GM19397 (cell line): ENCODE measurements around the gene MUSTN1.

Experiments
- ATAC-seq: cut with Tn5 transposase; IDR thresholded peaks from one replicate; pipeline ENCODE4 v1.9.1; 2021; ENCODE audit warnings: mild to moderate bottlenecking, moderate library complexity; ENCODE audit not compliant: unreplicated experiment

The MUSTN1 gene

DNA sequence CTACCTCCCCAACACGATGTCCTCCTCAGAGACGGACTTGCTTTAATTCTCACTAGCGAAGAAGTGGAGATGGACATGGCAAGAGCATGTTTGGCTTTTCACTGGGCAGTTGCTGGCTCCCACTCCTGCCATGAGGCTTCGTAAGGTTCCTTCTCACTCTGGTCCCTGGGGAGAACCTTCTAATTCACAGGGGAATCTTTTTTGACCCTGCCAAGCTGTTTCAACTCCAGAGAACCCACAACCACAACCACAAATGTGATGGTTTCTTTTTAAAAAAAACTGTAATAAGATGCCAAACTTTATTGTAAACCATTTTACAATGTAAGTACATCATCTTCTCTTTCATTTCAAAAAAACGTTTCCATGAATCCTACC lies 1.6 kb upstream of the MUSTN1 start:
- ATAC-seq: no peak

DNA sequence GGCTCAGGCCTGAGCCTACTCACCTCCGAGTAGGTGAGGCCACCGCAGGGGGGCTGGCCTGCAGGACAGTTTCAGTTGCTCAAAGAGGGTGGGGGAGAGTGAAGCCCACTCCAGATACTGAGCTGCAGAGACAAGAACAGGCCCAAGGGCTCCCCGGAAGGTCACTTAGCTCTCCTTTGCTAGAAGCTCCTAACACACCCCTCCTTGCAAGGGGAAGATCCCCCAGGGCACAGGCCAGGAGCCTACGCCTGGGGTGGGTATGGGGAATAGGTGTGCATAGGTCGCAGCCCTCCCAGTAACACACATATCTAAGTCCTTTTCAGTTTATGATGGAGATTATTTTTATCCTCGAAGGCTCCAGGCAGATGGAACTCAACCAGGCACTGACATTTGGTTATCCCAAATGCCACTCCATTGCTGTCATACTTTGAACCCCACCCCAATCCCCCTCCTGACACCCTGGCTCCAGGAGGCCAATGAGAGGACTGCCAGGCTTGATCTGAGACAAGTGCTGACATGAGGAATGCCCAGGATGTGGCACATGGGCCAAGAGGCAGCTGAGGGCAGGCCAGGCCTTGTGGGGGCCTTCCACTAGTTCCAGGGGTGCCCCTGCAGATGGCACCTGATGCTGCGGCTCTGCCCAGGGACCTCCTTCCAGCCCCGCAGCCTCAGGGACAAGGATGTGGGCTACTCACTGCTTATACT lies 1.1 kb upstream of the MUSTN1 start:
- ATAC-seq: no peak

DNA sequence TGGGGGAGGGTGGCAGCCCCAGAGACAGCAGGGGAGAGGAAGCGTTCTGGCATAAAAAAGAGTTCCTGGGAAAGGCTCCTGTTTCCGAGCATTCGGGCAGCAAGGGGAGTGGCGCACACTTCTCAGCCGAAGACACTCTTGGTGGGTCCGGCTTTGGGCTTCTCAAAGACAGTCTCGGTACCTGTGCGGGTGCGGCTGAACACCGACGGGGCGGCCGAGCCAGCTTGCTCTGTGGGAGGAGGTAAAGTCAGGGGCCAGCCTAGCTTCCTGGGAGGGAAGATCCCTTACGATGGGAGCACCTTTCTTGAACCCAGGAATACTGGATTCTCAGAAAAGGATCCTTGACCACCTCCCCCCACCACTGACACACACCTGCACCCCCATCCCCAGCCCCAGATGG lies 1.6 kb downstream of the MUSTN1 start:
- no peak for ATAC-seq

DNA sequence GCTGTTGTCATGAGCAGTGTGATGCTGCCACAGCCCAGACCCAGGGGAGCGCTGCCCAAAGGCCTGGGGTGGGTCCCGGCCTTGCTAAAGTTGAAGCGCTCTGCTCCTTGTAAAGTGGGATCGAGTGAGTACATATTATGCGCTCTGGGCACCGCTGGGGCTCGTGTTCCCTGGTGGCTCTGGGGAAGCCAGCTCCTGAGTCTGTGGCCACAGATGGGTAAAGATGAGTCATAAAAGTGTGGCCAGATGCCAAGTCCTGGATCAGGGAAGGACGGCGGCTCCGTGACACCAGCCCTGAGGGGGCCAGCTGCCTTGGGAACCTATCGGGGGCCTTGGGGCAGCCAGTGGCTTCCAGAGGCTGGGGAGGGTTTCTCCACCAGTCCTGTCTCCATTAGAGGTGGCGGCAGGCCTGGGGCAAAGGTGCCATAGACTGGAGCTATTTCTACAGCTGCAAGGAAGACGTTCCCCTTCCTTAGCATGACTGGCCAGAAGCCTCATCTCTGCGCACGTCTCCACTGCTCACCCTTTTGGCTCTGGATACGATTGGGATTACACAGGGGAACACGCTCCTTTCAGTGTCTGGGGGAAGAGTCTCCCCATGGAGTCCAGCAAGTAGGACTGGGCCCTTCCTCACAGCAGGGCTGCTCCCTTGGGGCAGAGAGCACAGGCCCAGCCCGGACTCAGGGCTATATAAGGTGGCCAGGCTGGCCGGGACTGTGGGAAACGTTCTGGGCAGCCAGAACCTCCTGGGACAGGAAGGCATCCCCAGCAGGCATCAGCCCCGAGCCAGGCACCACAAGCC lies 3.1 kb downstream of the MUSTN1 start:
- no peak for ATAC-seq

DNA sequence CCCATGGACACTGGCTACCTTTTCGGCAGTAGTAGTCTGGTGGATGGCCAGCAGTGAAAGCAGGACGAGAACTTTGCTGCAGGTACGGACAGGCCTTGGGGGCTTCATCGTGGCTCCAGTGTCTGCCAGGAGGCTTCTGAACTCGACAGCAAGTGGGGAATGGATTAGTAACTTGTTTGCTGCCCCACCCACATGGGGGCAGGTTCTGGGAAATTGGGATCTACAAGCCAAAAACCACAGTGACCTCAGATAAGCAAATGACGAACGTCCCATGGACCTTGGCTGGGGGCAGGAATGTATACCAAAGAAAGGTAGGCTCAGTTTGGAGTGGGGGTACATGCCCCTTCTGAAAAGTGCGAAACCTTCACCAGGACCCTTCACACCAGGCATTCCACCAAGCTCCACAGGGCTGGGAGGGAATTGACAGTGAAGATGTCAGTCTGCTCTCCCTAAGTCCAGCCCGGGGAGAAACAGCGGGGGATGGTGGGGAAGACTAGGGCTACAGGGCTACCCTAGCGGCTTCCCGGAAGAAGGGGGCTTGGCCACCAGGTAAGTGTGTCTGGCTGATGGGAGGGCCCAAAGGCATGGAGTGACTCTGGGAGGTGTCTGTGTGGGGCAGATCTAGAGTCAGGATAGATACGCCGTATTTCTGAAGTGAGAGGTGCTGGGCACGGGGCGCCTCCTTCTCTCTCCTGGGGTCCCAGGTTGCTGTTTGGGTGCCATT lies 4.1 kb downstream of the MUSTN1 start, which contains the start of gene ITIH4:
TSS of gene ITIH4 (minus strand) at position 138 of the 724 bp plus-strand sequence. CDS start at position 108, 30 bp downstream.
- no peak for ATAC-seq

DNA sequence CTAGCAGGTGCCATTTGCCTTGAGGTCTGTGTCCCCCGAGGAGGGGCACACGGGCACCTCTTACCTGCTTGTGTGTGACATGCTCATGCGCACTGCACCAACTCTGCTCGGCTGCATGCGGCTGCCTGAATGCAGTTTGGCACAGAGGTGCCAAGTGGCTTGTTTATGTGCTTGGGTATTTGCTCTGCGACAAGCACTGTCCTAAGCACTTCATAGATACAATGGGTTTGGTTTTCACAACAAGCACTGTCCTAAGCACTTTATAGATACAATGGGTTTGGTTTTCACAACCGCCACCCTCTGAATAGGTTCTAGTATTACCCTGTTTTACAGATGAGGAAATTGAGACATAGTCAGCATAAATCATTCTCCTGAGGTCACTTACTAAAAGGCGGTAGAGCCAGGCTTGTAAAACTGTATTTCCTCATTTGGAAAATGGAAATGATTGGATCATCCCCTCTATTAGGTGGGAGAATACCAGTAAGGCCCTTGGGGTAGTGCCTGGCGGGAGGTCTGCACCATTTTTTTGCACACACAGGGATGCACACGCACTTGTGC lies 4.8 kb downstream of the MUSTN1 start:
- ATAC-seq: no peak

DNA sequence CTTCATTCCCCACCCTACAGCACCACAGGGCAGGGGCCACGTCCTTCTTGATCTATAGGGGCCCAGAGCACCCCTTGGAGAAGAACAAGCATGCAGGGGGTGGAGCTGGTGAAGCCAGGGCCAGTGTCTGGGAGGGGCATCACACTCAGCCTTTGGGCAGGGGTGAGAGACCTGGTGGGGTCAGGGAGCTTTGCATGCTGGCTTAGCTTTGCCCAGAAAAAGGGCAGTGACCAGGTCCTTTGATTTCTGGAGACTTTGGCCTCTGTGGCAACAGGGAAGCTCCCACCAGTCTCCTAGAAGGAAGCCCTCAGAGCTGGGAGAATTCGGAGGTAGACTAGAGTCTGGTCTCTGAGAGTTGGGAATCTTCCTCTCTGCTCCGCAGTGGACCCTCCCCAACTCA lies 5.3 kb downstream of the MUSTN1 start:
- ATAC-seq: no peak

DNA sequence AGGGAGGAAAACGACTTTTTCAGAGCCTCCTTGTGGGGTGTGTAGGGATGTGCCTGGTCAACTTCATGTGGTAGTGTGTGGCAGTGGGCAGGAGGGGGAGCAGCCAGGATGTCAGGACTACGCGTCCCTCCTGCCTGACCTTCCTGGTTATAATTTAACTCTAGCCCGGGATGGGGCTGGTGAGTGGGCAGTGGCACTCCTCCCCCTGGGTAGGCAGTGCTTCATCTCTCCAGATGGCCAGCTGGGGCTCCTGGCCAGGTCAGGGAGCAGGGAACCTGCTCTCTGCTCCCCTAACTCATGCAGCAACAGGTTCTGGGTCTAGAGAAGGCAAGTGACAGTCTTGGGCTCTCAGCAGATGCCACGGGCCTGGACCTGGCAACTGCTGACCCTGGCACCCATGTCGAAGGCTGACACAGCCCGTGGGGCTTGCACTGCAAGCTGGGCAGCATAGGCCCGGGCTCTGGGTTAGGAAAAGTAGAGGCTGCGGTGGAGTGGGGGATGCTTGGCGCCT lies 6.9 kb downstream of the MUSTN1 start:
- ATAC-seq: no peak

DNA sequence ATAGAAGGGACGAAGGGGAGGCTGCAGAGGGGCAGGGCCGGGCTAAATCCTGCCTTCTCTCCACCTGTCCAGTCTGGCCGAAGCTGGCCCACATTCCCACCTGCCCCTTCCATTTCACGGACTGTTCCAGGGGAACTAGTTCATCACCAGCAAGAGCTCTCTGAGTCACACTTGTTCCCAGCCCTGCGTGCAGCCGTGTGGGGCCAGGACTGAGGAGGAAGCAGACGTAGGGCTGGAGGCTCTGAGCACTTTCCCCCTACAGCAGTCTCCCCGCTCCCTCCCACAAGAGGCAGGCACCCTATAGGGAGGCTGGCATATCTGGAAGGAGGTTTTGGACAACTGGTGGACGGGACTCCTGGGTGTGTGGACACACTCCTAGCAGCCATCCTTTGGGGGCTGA lies 7.4 kb downstream of the MUSTN1 start:
- ATAC-seq: no peak

DNA sequence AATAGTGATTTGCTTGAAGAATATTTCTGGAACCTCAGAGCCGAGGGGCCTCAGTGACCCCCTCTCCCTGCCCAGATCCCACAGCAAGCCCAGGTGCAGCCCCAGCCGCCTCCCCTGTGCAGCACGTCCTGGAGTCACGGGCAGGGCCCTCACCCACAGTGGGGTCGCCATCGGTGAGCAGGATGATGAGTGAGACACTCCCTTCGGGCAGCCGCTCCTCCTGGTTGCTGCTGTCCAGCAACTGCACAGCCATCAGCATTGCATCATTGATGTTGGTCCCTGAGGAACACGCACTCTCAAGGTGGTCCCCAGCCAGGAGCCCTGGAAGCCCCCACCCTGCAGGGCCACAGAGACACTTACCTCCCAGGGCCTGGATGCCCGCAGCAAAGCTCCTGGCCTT lies 10.8 kb downstream of the MUSTN1 start:
- ATAC-seq: no peak

DNA sequence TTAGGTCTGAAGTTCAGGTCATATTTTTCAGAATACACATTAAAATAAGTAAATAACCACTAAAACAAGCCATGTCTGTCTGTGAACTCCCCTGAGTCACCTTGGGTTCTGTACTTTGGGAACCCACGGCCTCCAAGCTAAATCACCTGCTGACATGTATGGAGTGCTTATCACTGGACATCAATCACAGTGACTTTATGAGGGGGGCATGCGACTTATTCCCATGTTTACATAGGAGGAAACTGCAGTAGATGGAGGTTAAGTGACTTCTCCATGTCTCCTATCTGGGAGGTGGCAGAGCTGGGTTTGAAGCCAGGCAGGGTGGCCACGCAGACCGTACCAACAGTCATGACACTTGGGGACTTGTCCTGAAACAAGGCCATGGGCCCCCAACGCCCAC lies 12.5 kb downstream of the MUSTN1 start:
- ATAC-seq: no peak

DNA sequence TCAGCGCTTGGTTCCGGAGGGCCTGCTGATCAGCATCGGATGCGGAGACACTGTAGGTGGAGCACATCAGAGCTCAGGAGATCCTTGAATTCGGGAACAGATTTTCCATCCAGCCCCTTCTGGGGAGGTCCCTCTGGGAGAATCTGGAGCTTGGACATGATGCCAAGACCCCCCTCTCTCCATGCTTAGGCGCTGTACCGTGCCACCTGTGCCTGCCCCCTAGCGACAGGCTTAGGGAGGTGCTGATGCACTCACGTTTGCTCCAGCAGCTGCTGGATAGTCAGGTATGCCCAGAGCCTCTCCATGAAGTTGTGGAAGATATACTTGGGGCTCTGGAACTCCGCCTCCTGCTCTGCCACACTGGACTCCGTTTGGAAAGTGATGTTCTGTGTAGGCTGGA lies 14.1 kb downstream of the MUSTN1 start:
- ATAC-seq: no peak

DNA sequence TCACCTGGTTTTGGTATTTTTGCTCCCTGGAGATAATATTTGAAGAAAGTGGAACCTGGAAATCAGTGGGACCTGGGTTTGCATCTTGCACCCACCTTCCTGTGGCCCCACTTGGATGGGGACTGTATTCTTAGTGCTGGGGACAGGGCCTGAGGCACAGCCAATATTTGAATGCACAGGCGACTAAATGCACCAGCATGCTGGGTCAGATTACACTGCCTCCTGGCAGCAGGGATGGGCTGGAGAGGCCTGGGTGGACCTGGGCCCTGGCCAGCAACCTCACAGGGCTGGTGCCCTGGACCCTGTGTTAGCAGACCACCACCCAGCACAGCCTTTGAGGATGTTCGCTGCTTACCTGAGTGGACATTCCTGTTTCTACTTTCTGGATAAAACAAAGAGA lies 14.9 kb downstream of the MUSTN1 start:
- no peak for ATAC-seq

DNA sequence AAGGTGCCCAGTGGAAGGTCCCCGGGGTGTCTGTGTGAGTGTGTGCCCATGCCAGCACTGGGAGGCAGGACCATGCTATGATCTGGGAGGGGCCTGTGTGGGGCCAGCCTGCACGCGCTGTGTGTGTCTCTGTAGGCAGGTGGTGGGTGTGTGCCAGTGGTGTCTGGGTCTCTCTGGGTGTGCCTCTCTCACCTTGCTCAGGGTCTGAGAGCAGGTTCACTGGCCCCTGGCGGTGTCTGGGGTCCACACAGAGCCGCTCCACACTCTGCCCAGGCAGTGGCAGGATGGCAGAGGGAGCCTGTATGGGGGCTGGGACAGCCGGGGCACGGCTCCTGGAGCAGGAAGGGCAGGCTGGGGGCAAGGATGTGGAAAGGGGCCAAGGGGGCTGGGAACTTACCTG lies 17.0 kb downstream of the MUSTN1 start:
- no peak for ATAC-seq

DNA sequence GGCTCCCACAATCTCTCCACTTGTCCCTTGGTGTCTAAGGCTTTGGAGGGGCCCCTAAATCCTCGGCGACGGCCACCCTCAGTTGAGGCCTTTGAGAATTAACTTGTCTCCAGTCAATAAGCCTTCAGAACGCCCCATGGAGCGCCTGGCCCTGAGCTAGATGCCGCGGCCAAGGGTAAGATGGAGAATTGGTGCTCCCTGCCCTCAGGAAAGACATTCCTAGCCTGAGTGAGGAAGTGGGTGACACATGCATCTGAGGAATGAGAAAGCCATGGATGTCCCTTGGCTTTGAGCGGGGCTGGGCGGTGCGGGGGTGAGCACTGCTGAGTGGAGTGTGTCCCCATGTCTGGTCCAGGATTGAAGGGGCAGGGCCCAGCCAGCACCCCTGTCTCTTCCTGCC lies 17.6 kb downstream of the MUSTN1 start:
- ATAC-seq: no peak

DNA sequence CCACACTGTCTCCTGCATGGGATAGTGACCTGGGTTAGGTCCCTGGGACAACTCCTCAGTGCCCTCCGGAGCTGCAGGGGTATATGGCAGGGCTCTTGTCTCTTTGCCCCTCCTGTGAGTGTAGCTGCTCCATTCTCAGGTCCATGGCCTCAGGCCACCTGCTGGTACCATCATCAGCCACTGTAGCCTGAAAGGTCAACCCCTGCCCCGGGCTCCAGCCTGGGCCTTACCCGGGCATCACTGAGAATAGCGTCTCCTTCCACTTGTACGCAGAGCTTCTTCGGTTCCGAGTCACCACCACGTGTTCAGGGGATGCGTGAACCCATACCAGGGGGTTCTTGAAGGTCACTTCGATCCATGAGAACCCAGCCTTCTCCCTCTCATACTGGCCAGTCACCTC lies 18.2 kb downstream of the MUSTN1 start:
- no peak for ATAC-seq

DNA sequence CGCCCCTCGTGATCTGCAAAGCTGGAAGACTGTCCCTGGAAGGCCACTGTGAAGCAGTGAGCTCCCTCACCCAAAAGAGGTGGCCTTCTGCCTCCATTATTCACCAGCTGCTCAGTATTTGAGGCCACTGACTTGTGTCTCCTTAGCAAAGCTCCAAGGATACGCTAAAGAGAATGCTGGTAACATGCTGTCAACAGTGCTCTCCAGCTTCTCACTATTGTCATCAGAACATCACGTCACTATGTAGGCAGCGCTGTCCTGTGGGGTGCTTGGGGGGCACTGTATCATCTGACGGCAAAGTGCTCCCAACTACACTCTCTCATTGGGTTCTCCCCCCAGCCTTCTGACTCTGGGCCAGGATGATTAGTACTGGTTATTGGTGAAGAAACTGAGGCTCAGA lies 18.6 kb downstream of the MUSTN1 start:
- no peak for ATAC-seq

DNA sequence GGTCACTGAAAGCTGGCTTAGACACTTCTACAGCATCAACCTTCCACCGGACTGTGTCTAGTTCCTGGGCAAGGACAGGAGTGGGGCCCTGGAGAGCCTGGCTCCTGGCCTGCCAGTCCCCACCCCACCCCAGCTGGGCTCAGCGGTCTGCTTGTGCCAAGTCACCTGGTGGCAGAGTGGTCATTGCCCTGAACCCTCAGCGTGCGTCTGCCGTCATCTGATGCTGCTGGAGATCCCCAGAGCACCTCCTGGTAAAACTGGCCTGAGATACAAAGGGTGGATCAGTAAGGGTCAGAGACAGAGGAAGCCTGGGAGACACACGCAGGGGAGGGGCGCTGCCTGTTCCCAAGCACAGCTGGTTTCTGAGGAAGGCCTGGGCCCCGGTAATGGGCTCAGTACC lies 21.0 kb downstream of the MUSTN1 start:
- no peak for ATAC-seq

DNA sequence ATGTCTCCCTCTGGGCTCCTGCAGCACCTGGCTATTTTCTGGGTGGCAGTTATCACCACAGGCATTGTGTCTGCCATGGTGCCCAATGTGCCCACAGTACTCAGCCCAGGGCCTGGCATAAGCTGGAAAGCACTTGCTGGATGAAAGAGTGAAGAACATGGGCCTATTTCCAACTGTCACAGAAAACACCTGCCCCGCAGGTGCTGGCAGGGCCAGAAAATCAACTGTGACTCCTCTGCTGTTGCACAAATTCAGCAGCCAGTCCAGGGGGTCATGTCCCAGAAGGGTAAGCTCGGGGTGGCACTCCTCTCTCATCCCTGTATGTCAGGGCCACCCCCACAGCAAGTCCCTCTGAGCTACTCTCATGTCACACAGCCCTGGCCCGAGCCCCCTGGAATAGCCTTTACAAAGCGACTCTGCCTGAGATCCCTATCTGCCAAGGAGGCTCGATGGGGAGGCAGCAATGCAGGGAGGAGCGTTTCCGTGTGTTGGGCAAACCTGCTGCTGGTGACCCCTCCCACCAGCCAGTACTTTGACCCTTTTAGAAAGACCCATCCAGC lies 23.3 kb downstream of the MUSTN1 start:
- no peak for ATAC-seq

DNA sequence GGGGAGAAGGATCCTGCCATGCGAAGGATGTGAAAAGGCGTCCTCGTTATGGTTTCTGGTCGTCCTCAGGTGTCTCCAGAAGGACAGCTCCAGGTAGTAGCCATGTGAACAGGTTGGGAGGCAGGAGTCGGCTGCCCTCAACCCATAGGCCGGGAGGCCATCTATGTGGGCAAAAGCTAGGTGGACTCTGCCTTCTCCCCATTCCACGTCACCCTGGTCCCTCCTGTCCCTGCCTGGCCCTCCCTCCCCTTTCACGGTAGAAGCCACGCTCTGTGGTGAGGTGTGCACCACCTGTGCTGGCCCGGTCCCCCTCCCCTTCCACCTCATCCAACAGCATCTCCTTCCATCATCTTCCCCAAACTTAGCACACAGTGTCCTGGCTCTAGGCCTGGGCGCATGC lies 23.9 kb downstream of the MUSTN1 start:
- no peak for ATAC-seq
